HL-60 (cell line): ENCODE results near the gene NOP10. TPM values are rescaled to one million over a fixed set of nuclear protein-coding genes. Genes with fewer than 3 reads are reported as not detected.

Source experiments
- DNase-seq, 2 experiments: peaks; one replicate each; pipeline ENCODE4 v3.0.0-alpha.2; 2010 to 2020; ENCODE audit warnings: low read depth in 1 of 2, low spot score in 1 of 2
- H3K27ac ChIP-seq: fragments of 250-450 bp; sonication (Bioruptor Pico); replicated peaks from 2 replicates; pipeline ENCODE4 v1.5.1; 2020; ENCODE audit warnings: mild to moderate bottlenecking, moderate library complexity
- H3K27me3 ChIP-seq: fragments of 250-450 bp; sonication (Bioruptor Pico); 2 replicates; pipeline ENCODE4 v1.5.1; 2021; ENCODE audit warnings: mild to moderate bottlenecking, moderate library complexity; ENCODE audit not compliant: insufficient read depth, poor library complexity, severe bottlenecking
- H3K4me3 ChIP-seq: replicated peaks from 2 replicates; pipeline ENCODE4 v1.5.1; 2011; ENCODE audit warnings: mild to moderate bottlenecking, control low read depth, low read length; ENCODE audit not compliant: insufficient read depth
- CTCF ChIP-seq: IDR thresholded peaks from one replicate; pipeline ENCODE4 v1.5.1; 2011; ENCODE audit warnings: low read length, control low read depth, inconsistent platforms; ENCODE audit not compliant: insufficient read depth
- GABPA ChIP-seq: IDR thresholded peaks from 2 replicates; pipeline ENCODE4 v1.6.1; 2012; ENCODE audit warnings: low read depth
- POLR2AphosphoS5 ChIP-seq: IDR thresholded peaks from 2 replicates; pipeline ENCODE4 v1.6.1; 2012; ENCODE audit warnings: low read depth
- REST ChIP-seq: IDR thresholded peaks from 2 replicates; pipeline ENCODE4 v1.6.1; 2012; ENCODE audit warnings: low read depth; ENCODE audit not compliant: insufficient replicate concordance
- SPI1 ChIP-seq: IDR thresholded peaks from 2 replicates; pipeline ENCODE4 v1.6.1; 2012; ENCODE audit warnings: low read depth, mild to moderate bottlenecking, borderline replicate concordance
- microRNA-seq: library from miRNA; unstranded; fragments of <30 nt; microRNA quantifications from one replicate; pipeline ENCODE4, GENCODE V29; 2018

Gene NOP10

GRCh38 chr15:34292621-34293020 is 50.3 kb downstream of the NOP10 start:
- no peak for TF ChIP-seq CTCF
- no peak for TF ChIP-seq POLR2AphosphoS5
- TF ChIP-seq SPI1: no peak
- TF ChIP-seq GABPA: no peak
- no peak for TF ChIP-seq REST
- no peak overlapping the region for H3K4me3 ChIP-seq
- H3K27ac ChIP-seq: no peak overlapping the region
- H3K27me3 ChIP-seq: no peaks in the 10 kb centered on the region
- no peak for DNase-seq

Small RNA genes within 50 kb of the gene (microRNA-seq; reads per million reads assigned to microRNA genes)
- gene MIR1233-1: not detected
